NB4 (cell line): ENCODE data around the gene RBKS.

ENCODE experiments used
- CTCF ChIP-seq: IDR thresholded peaks from one replicate; pipeline ENCODE4 v1.5.1; 2012; ENCODE audit warnings: low read depth, low read length
- POLR2A ChIP-seq: IDR thresholded peaks from 2 replicates; pipeline ENCODE4 v1.6.1; 2011; ENCODE audit warnings: mild to moderate bottlenecking; ENCODE audit not compliant: insufficient read length; ENCODE audit errors: extremely low read depth

DNA sequence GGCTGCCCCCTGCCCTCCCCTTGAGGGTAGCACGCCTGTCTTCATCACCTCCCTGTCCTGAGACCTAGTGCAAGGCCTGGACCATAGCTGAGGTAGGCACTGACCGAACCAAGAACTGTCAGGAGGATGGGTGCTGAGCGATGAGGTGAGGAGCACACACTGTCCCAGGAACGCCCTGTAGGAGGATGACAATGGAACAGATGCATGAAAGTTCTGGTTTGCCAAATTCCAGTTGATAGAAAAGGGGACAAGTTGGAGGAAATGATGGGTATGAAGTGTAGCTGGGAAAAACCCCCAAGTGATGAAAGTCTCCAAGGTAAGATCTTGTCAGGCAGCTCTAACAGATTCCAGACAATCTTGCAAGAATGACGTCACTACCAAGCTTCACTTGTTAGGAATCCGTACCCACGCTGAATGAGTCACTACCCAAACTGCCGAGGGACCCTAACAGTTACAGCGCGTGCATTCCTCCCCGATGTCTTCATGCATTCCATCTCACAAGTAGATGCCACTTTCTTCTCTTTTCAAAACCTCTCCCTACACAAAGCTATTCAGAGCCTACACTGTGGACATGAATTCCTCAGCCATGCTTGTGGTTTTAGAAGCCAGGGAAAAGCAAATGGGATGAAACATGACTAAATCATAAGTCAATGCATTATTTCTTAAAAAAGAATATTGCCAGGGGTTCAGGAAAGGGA lies 91.1 kb downstream of the RBKS start:
- TF ChIP-seq CTCF, result no peak
- no peak for TF ChIP-seq POLR2A
